ENCODE results near the gene PDCL3.

The PDCL3 gene

DNA sequence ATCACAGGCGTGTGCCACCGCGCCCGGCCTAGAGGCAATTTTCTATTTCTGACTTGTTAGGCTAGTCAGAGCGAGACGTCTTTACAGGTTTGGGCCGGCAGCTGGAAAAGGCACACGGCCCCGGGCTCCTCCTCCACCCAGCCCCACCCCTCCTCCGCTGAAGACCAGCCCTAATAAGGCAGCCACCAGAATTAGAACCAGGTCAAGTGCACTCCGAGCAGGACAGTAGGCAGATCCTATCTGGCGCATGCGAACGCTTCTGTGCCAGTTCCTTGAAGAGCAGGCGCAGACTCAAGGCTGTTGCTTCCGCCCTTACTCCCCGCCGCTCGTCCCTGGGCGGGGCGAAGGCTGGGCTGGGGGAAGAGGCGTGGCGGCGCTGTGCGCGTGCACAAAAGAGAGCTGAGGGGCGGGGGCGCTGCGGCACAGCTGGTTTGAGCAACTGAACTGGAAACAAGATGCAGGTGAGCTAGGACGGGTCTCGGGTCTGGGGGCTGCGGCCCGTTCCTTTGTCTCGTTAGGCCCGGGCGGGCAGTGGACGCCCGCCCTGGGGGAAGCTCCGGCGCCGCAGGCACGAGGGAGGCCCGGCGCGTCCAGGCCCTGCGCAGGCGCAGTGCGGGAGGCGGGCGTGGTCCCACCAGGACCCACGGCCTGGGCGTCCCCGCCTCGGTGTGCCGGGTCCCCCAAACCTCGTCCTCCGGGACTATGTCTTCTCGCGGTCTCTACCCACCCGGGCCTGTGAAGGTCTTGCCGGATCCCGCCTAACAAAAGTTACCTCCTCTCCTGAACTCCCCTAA, at the start of gene PDCL3:
Gene PDCL3, plus strand, starts transcription at position 381 of the 794 bp plus-strand sequence. Its CDS starts 75 bp downstream, at position 456.
- peaks cover 4 to 12% of the 10 kb centered on the region in 2 donors for H3K36me3 ChIP-seq (ENCODE audit: control insufficient read depth in 2 of 2, insufficient read depth in 2 of 2, low read length in 2 of 2)
- H3K4me1 ChIP-seq (ENCODE audit: control insufficient read depth in 2 of 2, insufficient read depth in 2 of 2, low read length in 2 of 2), result peaks cover 3 to 8% of the 10 kb centered on the region in 2 donors
- no peaks in the 10 kb centered on the region for H3K27me3 ChIP-seq (ENCODE audit: control insufficient read depth in 2 of 2, insufficient read depth in 2 of 2, low read length in 2 of 2)
- no peaks in the 10 kb centered on the region for H3K9me3 ChIP-seq (ENCODE audit: control insufficient read depth in 2 of 2, low read length in 2 of 2)
- H3K27ac ChIP-seq (ENCODE audit: low read depth in 2 of 2, low read length in 2 of 2), result peak within 1 kb of the TSS; percentile 85 to 89
- H3K9ac ChIP-seq (ENCODE audit: low read depth in 1 of 2, low read length in 2 of 2), result peak within 1 kb of the TSS; percentile 97 to 98
- peak within 1 kb of the TSS; percentile 92 to 96 for H3K4me3 ChIP-seq (ENCODE audit: low read length in 2 of 2)

DNA sequence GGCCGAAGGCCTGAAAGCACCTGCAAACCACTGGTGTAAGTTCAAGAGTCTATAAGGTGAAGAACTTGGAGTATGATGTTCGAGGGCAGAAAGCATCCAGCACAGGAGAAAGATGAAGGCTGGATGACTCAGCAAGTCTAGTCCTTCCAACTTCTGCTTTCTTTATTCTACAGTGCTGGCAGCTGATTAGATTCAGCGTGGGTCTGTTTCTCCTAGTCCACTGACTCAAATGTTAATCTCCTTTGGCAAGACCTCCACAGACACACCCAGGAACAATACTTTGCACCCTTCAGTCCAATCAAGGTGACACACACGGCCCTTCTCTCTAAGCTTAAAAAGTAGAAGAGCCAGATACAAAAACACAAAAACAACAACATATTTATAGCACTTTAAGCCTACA, 49.1 kb upstream of the PDCL3 start:
- H3K27ac ChIP-seq (ENCODE audit: low read depth in 2 of 2, low read length in 2 of 2), result no peak overlapping the region
- no peaks in the 10 kb centered on the region for H3K9me3 ChIP-seq (ENCODE audit: control insufficient read depth in 2 of 2, low read length in 2 of 2)
- H3K4me3 ChIP-seq (ENCODE audit: low read length in 2 of 2), result no peak overlapping the region
- H3K9ac ChIP-seq (ENCODE audit: low read depth in 1 of 2, low read length in 2 of 2), result no peak overlapping the region
- no peaks in the 10 kb centered on the region for H3K36me3 ChIP-seq (ENCODE audit: control insufficient read depth in 2 of 2, insufficient read depth in 2 of 2, low read length in 2 of 2)
- no peaks in the 10 kb centered on the region for H3K27me3 ChIP-seq (ENCODE audit: control insufficient read depth in 2 of 2, insufficient read depth in 2 of 2, low read length in 2 of 2)
- H3K4me1 ChIP-seq (ENCODE audit: control insufficient read depth in 2 of 2, insufficient read depth in 2 of 2, low read length in 2 of 2), result no peaks in the 10 kb centered on the region

DNA sequence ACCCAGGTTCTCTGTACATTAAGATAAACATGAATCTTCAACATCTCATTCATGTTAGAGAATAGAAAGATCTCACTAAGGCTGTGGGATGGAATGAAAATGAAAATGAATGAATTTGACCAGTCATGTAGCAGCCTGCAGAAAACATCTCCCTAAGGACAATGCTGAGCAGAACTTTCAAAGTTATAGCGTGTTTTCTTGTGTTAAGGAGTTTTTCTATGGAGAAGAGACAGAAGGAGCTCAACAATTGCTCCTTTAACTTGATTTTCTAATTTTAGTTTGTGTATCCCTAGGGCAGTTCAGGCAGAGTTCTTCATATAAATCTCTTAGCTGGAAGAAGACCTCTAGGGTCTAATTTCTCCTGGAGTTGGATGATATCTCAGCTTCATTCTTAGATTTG, 45.2 kb upstream of the PDCL3 start:
- Histone ChIP-seq H3K36me3 (ENCODE audit: control insufficient read depth in 2 of 2, insufficient read depth in 2 of 2, low read length in 2 of 2) (no peaks in the 10 kb centered on the region), H3K27ac (ENCODE audit: low read depth in 2 of 2, low read length in 2 of 2) (no peak overlapping the region), H3K9me3 (ENCODE audit: control insufficient read depth in 2 of 2, low read length in 2 of 2) (no peaks in the 10 kb centered on the region), H3K4me1 (ENCODE audit: control insufficient read depth in 2 of 2, insufficient read depth in 2 of 2, low read length in 2 of 2) (no peaks in the 10 kb centered on the region), H3K27me3 (ENCODE audit: control insufficient read depth in 2 of 2, insufficient read depth in 2 of 2, low read length in 2 of 2) (no peaks in the 10 kb centered on the region), H3K4me3 (ENCODE audit: low read length in 2 of 2) (no peak overlapping the region), H3K9ac (ENCODE audit: low read depth in 1 of 2, low read length in 2 of 2) (no peak overlapping the region)

DNA sequence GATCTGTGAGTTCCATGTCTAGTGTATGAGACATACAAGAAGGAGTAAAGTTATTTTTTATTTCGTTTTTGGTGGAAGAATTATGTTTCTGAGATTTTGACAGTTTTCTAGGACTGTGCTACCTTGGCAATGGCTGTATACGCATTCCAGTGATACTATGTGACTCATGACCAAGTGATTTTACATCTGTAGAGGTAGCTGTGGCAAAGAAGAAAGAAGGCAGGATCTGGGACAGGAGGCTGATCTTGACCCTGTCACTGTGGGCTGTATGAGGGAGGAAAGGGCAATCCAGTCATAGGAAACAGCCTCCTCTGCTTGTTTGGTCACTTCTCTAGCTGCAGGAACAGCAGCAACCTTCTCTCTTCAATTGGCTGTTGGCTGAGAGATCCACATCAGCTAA, 44.0 kb upstream of the PDCL3 start:
- Histone ChIP-seq H3K36me3 (ENCODE audit: control insufficient read depth in 2 of 2, insufficient read depth in 2 of 2, low read length in 2 of 2) (no peaks in the 10 kb centered on the region), H3K4me3 (ENCODE audit: low read length in 2 of 2) (no peak overlapping the region), H3K27ac (ENCODE audit: low read depth in 2 of 2, low read length in 2 of 2) (no peak overlapping the region), H3K27me3 (ENCODE audit: control insufficient read depth in 2 of 2, insufficient read depth in 2 of 2, low read length in 2 of 2) (no peaks in the 10 kb centered on the region), H3K9ac (ENCODE audit: low read depth in 1 of 2, low read length in 2 of 2) (no peak overlapping the region), H3K4me1 (ENCODE audit: control insufficient read depth in 2 of 2, insufficient read depth in 2 of 2, low read length in 2 of 2) (no peaks in the 10 kb centered on the region), H3K9me3 (ENCODE audit: control insufficient read depth in 2 of 2, low read length in 2 of 2) (no peaks in the 10 kb centered on the region)

DNA sequence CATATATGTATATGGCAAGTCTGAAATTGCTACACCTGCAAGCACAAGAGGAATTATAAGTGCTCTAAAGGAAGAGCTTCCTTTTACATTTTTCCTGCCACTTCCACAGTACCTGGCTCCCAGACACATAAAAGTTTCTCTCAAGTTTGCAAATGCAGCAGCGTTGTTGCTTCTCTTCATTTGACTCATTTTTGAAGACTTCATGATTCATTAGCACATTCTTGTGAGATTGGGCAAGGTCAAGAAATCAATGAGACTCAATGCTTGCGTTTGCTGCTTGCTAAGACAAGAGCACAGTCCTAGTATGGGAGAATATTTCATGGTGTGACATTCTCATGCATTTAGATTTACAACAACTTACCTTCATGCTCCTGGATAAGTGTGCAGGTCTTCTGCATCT, 42.6 kb upstream of the PDCL3 start:
- no peaks in the 10 kb centered on the region for H3K27me3 ChIP-seq (ENCODE audit: control insufficient read depth in 2 of 2, insufficient read depth in 2 of 2, low read length in 2 of 2)
- no peak overlapping the region for H3K9ac ChIP-seq (ENCODE audit: low read depth in 1 of 2, low read length in 2 of 2)
- no peak overlapping the region for H3K27ac ChIP-seq (ENCODE audit: low read depth in 2 of 2, low read length in 2 of 2)
- no peaks in the 10 kb centered on the region for H3K4me1 ChIP-seq (ENCODE audit: control insufficient read depth in 2 of 2, insufficient read depth in 2 of 2, low read length in 2 of 2)
- no peaks in the 10 kb centered on the region for H3K9me3 ChIP-seq (ENCODE audit: control insufficient read depth in 2 of 2, low read length in 2 of 2)
- H3K4me3 ChIP-seq (ENCODE audit: low read length in 2 of 2), result no peak overlapping the region
- no peaks in the 10 kb centered on the region for H3K36me3 ChIP-seq (ENCODE audit: control insufficient read depth in 2 of 2, insufficient read depth in 2 of 2, low read length in 2 of 2)

DNA sequence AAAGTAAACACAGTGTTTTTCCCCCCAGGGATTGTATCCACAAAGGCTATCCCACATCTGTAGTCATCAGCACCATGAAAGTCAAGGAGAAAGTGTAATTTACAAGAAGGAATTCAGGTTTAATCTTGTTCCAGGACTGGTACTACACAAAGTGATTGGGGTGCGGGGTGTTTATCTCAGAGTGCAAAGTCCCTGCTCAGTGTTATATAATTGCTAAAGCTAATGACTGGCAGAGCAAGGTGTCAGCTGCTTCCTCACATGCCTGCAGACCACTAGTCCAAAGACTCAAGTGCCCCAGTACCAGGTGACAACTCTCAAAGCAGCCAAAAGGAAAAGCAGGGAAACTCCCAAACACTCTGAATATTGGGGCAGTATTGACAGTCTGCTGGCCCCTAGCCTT, 40.4 kb upstream of the PDCL3 start:
- Histone ChIP-seq H3K9ac (ENCODE audit: low read depth in 1 of 2, low read length in 2 of 2) (no peak overlapping the region), H3K27ac (ENCODE audit: low read depth in 2 of 2, low read length in 2 of 2) (no peak overlapping the region), H3K9me3 (ENCODE audit: control insufficient read depth in 2 of 2, low read length in 2 of 2) (no peaks in the 10 kb centered on the region), H3K27me3 (ENCODE audit: control insufficient read depth in 2 of 2, insufficient read depth in 2 of 2, low read length in 2 of 2) (no peaks in the 10 kb centered on the region), H3K36me3 (ENCODE audit: control insufficient read depth in 2 of 2, insufficient read depth in 2 of 2, low read length in 2 of 2) (no peaks in the 10 kb centered on the region), H3K4me3 (ENCODE audit: low read length in 2 of 2) (no peak overlapping the region), H3K4me1 (ENCODE audit: control insufficient read depth in 2 of 2, insufficient read depth in 2 of 2, low read length in 2 of 2) (no peaks in the 10 kb centered on the region)

DNA sequence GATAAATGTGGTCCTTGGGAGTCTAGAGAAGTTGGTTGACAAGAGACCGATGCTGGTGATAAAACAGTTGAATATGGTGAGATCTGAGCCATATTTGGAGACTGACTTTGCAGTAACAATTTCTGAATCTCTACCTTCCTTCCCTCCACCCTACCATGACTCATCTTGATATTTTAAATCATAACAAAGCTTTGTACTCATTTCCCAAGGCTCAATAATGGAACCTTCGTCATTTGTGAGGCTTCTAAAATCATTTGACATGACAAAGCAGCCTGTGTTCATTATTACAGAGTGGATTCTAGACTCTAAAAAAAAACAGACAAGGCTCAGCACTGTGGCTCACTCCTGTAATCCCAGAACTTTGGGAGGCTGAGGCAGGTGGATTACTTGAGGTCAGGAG, 38.5 kb upstream of the PDCL3 start:
- Histone ChIP-seq H3K9ac (ENCODE audit: low read depth in 1 of 2, low read length in 2 of 2) (no peak overlapping the region), H3K4me3 (ENCODE audit: low read length in 2 of 2) (no peak overlapping the region), H3K27me3 (ENCODE audit: control insufficient read depth in 2 of 2, insufficient read depth in 2 of 2, low read length in 2 of 2) (no peaks in the 10 kb centered on the region), H3K36me3 (ENCODE audit: control insufficient read depth in 2 of 2, insufficient read depth in 2 of 2, low read length in 2 of 2) (no peaks in the 10 kb centered on the region), H3K9me3 (ENCODE audit: control insufficient read depth in 2 of 2, low read length in 2 of 2) (no peaks in the 10 kb centered on the region), H3K27ac (ENCODE audit: low read depth in 2 of 2, low read length in 2 of 2) (no peak overlapping the region), H3K4me1 (ENCODE audit: control insufficient read depth in 2 of 2, insufficient read depth in 2 of 2, low read length in 2 of 2) (no peaks in the 10 kb centered on the region)

DNA sequence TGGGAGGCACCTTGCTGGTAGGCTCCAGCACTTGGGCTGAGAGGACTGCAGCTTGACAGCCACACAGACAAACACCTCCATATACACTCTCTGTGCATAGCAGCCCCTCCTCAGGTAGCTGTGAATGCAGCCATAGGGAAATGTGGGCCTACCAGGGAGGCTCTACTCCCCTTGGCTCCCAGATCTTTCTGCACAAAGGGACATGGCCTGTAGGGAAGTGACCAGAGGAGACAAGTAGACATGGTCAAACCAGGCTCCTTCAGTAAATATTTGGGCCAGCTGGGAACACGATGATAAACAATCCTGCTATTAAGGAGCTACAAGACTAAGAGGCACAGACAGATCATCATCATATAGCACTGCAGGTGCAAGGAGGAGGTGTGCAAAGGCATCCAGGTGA, 35.9 kb upstream of the PDCL3 start:
- H3K36me3 ChIP-seq (ENCODE audit: control insufficient read depth in 2 of 2, insufficient read depth in 2 of 2, low read length in 2 of 2), result no peaks in the 10 kb centered on the region
- no peaks in the 10 kb centered on the region for H3K4me1 ChIP-seq (ENCODE audit: control insufficient read depth in 2 of 2, insufficient read depth in 2 of 2, low read length in 2 of 2)
- H3K27me3 ChIP-seq (ENCODE audit: control insufficient read depth in 2 of 2, insufficient read depth in 2 of 2, low read length in 2 of 2), result no peaks in the 10 kb centered on the region
- H3K4me3 ChIP-seq (ENCODE audit: low read length in 2 of 2), result no peak overlapping the region
- no peak overlapping the region for H3K9ac ChIP-seq (ENCODE audit: low read depth in 1 of 2, low read length in 2 of 2)
- H3K9me3 ChIP-seq (ENCODE audit: control insufficient read depth in 2 of 2, low read length in 2 of 2), result no peaks in the 10 kb centered on the region
- H3K27ac ChIP-seq (ENCODE audit: low read depth in 2 of 2, low read length in 2 of 2), result no peak overlapping the region

DNA sequence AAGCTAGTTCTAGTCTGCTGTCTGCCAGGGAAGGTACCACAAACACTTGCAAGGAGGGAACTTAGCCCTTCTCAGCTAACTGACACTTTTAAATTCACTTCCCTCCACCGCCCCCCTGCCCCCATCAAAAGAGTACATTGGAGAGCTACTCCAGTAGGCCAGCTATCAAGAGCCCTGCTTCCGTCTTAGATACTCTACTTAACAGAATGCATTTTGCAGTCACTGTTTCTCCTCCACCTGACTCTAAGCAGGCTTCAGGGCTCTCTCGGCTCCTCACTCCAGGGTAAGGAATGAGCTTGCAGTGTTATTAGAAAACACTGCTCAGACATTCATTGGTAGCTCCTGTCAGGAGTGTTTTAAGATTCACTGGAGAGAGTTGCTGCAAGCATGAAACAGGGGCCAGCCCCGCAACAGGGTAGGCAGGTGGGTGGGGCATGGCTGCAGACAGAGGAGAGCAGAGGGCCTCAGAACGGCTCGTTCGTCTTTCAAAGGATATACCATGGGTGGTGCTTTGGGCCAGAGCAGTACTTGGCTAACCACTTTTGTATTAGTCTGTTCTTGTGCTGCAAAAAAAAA, 35.3 kb upstream of the PDCL3 start:
- H3K36me3 ChIP-seq (ENCODE audit: control insufficient read depth in 2 of 2, insufficient read depth in 2 of 2, low read length in 2 of 2), result no peaks in the 10 kb centered on the region
- H3K27ac ChIP-seq (ENCODE audit: low read depth in 2 of 2, low read length in 2 of 2), result no peak overlapping the region
- no peaks in the 10 kb centered on the region for H3K4me1 ChIP-seq (ENCODE audit: control insufficient read depth in 2 of 2, insufficient read depth in 2 of 2, low read length in 2 of 2)
- no peak overlapping the region for H3K4me3 ChIP-seq (ENCODE audit: low read length in 2 of 2)
- H3K9ac ChIP-seq (ENCODE audit: low read depth in 1 of 2, low read length in 2 of 2), result no peak overlapping the region
- H3K9me3 ChIP-seq (ENCODE audit: control insufficient read depth in 2 of 2, low read length in 2 of 2), result no peaks in the 10 kb centered on the region
- no peaks in the 10 kb centered on the region for H3K27me3 ChIP-seq (ENCODE audit: control insufficient read depth in 2 of 2, insufficient read depth in 2 of 2, low read length in 2 of 2)

DNA sequence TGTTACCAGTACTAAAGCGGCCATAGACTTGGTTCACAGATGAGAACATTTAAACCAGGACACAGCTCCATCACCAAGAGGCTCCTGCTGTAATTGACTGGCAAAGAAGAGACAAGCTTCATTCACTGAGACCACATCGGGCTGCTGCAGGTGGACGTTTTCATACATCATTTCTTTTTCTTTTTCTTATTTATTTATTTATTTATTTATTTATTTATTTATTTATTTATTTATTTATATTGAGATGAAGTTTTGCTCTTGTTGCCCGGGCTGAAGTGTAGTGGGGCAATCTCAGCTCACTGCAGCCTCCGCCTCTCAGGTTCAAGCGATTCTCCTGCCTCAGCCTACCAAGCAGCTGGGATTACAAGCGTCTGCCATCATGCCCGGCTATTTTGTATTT, 33.6 kb upstream of the PDCL3 start:
- Histone ChIP-seq H3K27me3 (ENCODE audit: control insufficient read depth in 2 of 2, insufficient read depth in 2 of 2, low read length in 2 of 2) (no peaks in the 10 kb centered on the region), H3K27ac (ENCODE audit: low read depth in 2 of 2, low read length in 2 of 2) (no peak overlapping the region), H3K4me1 (ENCODE audit: control insufficient read depth in 2 of 2, insufficient read depth in 2 of 2, low read length in 2 of 2) (no peaks in the 10 kb centered on the region), H3K9ac (ENCODE audit: low read depth in 1 of 2, low read length in 2 of 2) (no peak overlapping the region), H3K9me3 (ENCODE audit: control insufficient read depth in 2 of 2, low read length in 2 of 2) (no peaks in the 10 kb centered on the region), H3K4me3 (ENCODE audit: low read length in 2 of 2) (no peak overlapping the region), H3K36me3 (ENCODE audit: control insufficient read depth in 2 of 2, insufficient read depth in 2 of 2, low read length in 2 of 2) (no peaks in the 10 kb centered on the region)

Data from mucosa of rectum (tissue), 2 donors.